NCI-H524 treated with DMSO at 0.1 percent for 48 hours (cell line): ENCODE data around the gene FTO.
"Not testable (repeated sequence)": the region's sequence is repeated elsewhere in the genome, so short reads cannot be mapped to it uniquely, and the experiment has no call there.

Experiments used
- DNase-seq: peaks from one replicate; lab custom pipeline; 2025; lab: John Stamatoyannopoulos, UW

FTO gene

GRCh38 chr16:53864819-53865493 is 161.0 kb downstream of the FTO start:
- DNase-seq: no peak

DNA sequence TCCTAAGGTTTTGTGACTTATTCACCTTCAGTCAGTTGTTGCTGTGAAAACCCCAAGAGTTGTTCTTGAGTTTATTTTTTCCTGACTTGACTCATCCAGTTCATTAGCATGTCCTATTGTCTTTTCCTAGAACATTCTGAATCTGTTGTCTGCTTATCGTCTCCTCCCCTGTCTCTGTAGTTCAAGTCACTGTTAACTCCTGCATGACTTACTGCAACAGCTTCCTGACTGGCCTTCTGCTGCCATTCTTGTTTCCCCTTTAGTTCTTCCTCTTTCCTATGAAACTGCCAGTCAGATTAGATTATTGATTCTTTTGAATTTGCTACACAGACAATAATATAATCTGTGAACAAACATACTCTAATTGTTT is 161.5 kb downstream of the FTO start:
- no peak for DNase-seq

GRCh38 chr16:53866520-53866919 is 162.6 kb downstream of the FTO start:
- no peak for DNase-seq

DNA sequence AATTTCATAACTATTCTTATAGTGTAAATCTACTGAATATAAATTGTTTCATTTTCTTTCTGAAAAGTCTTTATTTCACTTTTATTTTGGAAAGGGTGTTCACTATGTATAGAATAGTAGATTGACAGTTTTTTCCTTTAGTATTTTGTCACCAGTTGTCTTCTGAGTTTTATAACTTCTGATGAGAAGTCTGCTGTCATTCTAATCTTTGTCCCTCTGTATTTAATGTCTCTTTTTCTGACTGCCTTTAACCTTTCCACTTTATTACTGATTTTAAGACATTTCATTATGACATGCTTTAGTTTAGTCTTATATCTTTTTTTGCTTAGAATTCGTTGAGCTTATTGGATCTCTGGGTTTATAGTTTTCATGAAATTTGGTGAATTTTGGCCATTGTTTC is 166.9 kb downstream of the FTO start:
- DNase-seq: no peak

DNA sequence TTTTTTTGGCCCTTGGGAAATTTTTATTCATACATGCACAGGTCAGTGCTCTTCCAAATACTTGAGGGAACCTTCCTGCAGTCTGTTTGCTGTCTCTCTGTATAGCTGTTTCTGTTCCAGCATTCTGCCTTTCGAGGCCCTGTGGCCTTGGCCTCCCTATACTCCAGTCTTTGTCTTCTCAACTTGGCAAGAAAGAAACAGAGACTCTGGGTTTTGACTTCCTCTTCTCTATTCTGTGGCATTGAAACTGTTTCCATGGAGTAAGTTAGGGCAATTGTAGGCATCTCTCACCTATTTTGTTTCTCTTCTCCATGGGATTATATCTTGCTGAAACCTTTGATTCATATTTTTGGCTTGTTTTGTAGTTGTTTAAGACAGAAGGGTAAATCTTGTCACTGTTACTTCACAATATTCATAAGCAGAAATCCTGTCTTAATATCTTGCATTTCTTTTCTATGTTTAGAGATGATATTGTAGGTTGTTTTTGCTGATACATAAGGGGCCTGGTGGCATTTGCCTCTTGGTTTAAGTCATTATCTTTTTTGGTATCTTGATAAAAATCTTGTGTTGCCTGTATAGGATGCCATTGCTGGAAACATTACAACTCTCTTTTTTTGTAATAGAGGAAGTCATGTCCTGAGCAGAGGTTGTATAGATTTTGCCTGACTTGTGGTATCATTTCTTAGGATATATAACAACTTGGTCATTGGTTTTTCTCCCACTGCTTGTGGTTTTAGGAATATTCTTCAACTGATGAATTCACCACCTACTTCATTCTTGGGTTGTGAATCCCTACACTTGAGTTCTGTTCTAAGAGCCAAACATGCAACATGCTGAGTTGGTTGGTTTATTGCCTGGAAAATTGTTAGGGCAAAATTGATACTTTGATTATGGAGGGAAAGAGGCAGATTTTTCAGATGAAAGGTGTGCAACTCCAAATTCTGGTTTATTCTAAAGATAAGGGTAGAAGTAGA is 168.6 kb downstream of the FTO start:
- DNase-seq: no peak

GRCh38 chr16:53876811-53877210 is 172.9 kb downstream of the FTO start:
- DNase-seq: no peak

- DNase-seq: no peak
These were observed 174.3 kb downstream of the FTO start for GRCh38 chr16:53878216-53878615.

DNA sequence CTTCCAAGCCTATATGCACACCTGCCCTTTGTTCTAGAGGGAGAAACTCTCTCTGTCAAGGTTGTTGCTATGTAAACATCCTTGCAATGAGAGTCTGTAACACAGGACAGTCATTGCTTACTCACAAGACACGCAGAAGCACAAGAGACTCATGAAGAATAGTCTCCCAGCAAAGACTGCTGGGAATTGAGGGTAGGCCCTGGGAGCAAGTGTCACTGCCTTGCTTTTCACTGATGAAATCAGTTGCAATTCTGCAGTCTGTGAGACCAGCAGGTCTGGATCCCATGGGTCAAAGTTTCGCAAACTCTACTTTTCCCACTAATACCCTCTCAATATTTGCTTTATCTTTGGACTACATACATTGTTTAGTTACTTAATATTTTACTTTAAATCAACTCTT is 177.4 kb downstream of the FTO start:
- no peak for DNase-seq

- DNase-seq: no peak
These were observed 178.4 kb downstream of the FTO start for GRCh38 chr16:53882310-53882709.

DNA sequence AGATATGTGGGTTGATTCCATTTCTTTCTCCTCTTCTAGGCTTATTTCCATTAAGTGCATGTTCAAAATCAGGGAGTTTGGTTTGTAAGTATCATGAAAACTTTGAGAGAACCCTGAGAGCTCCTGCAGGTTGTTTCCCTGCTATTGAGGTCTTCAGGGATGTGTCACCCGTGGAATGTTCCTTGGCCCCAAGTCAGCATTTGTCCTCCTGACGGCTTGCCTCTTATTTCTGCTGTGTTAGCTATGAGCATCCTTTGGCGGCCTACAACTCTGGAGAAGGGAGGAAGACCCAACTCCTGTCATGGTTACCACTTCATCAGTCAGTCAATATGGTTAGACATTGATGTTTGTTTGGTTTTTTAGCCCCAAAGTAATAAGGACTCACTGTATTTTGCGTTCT is 180.8 kb downstream of the FTO start:
- DNase-seq: no peak

- DNase-seq: no peak
These were observed 182.8 kb downstream of the FTO start for GRCh38 chr16:53886482-53887378.

GRCh38 chr16:53888222-53888621 is 184.3 kb downstream of the FTO start:
- DNase-seq: no peak

DNA sequence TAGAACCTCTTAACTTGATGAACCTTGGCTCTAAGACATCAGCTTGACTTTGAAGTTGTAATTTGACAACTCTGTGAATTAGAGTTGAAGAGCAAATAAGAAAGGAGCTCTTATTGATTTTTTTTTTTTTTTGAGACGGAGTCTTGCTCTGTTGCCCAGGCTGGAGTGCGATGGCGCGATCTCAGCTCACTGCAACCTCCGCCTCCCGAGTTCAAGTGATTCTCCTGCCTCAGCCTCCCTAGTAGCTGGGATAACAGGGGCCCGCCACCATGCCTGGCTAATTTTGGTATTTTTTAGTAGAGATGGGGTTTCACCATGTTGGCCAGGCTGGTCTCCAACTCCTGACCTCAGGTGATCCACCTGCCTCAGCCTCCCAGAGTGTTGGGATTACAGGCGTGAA is 186.9 kb downstream of the FTO start:
- not testable (repeated sequence) for DNase-seq

GRCh38 chr16:53891409-53892139 is 187.6 kb downstream of the FTO start:
- no peak for DNase-seq

- no peak for DNase-seq
These were observed 188.2 kb downstream of the FTO start for GRCh38 chr16:53892155-53892554.

DNA sequence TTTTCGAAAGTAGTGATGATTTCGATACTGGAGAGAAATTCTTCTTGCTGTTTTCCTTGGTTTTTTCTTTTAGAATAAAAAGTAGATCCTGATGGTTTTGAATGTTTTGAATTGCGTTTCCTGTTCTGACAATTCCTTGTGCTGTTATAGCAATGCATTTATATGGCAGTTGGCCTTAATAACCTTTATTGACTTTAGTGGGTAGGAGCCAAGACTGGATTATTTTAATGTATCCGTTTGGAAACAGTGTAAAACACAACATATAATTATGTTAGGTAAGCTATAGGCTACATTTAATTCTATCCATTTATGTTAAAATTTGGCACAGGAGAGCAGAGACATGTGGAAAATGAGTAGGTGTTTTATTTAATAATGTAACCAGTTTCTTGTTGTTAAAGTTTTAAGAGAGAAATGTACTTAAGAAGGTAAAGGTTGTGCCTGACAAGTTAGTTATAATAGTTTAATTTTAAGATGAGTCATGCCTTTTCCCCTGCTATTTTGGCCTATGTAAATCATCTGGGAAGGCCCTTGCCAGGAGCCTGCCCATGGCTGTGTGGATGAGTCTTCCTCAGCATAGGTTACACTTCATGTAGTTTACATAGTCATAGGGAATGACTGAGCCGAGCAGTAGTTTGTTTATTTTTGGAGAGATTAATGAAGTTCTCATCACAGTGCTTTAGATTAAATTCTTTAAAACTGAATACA is 189.9 kb downstream of the FTO start:
- no peak for DNase-seq

DNA sequence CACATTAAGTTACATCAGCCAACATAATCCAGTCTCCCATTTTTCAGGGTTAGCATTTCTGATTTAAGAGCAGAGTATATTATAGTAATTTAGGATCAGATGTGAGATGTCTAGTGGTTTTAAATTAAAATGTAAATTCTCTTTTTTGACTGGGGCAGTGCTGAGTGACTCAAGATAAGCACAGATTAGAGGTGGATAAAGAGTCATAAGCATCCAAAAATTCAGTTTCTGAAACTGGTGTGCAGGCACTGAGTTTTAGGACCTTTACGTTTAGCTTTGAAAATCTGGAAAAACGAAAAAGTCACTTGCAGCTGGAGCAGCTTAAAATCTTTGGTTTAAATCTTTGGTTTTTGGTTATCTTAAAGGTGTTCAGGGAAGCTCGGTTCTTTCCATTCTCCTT is 190.7 kb downstream of the FTO start:
- DNase-seq: no peak

GRCh38 chr16:53895433-53895832 is 191.5 kb downstream of the FTO start:
- no peak for DNase-seq

- no peak for DNase-seq
These were observed 191.9 kb downstream of the FTO start for GRCh38 chr16:53895851-53896250.

- DNase-seq: no peak
These were observed 192.8 kb downstream of the FTO start for GRCh38 chr16:53896722-53897121.

DNA sequence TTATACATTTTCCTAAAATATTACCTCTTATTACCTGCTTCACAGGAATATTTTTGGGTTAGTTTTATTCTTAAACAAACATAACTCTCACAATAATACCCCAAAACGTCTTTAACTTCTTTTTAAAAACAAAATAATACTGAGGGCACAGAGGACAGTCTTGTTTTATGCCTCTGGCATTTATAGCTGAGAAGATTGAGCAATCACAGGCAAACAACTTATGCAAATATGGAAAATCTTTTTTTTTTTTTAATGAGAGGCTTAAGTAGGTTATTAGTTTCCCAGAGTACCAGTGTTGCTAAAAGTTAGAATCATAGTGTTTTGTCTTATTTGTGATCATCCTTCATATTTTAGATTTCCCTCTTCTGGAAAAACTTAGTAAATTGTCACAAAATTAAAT is 195.0 kb downstream of the FTO start:
- no peak for DNase-seq
